Transverse colon (tissue), 4 donors: ENCODE results near the gene MCC.

Source experiments
- CTCF ChIP-seq, 5 experiments: fragments of 200-600 bp in 3 of 5; fragments of 450-650 bp in 2 of 5; sonication (generic) in 3 of 5; IDR thresholded peaks; 1 replicate in 2 of 5; 2 replicates in 3 of 5; pipeline ENCODE4 v1.5.1; 2016 to 2017; ENCODE audit warnings: antibody characterized with exemption in 5 of 5, inconsistent platforms in 3 of 5, mild to moderate bottlenecking in 2 of 5, moderate library complexity in 1 of 5
- EP300 ChIP-seq: sonication (generic); formaldehyde crosslinking; IDR thresholded peaks from one replicate; pipeline ENCODE4 v1.6.1; 2017; ENCODE audit warnings: antibody characterized with exemption, low read depth
- POLR2A ChIP-seq: fragments of 450-650 bp; IDR thresholded peaks from one replicate; pipeline ENCODE4 v1.6.1; 2016; ENCODE audit warnings: antibody characterized with exemption, mild to moderate bottlenecking, moderate library complexity
- POLR2AphosphoS5 ChIP-seq, 3 donors: sonication (generic); formaldehyde crosslinking; IDR thresholded peaks; one replicate each; pipeline ENCODE4 v1.6.1; 2016; ENCODE audit warnings: antibody characterized with exemption in 3 of 3

GRCh38 chr5:113152380-113152740 is 335.9 kb downstream of the MCC start:
- TF ChIP-seq CTCF (IDR thresholded peaks at IDR 0.05) (no peak), POLR2A (no peak), POLR2AphosphoS5 (IDR thresholded peaks at IDR 0.05) (no peak), EP300 (no peak)
